HK-2 (cell line): ENCODE measurements around the gene CD8B.

Source experiments
- DNase-seq: peaks from one replicate; pipeline ENCODE4 v3.0.0-alpha.2; 2018; ENCODE audit not compliant: unreplicated experiment

Gene CD8B

GRCh38 chr2:86774862-86775261 is 86.8 kb downstream of the CD8B start:
- no peak for DNase-seq

GRCh38 chr2:86772611-86773010 is 89.1 kb downstream of the CD8B start:
- DNase-seq: no peak

- DNase-seq: no peak
These were observed 90.8 kb downstream of the CD8B start for GRCh38 chr2:86770816-86771301.

GRCh38 chr2:86769838-86770237 is 91.8 kb downstream of the CD8B start:
- DNase-seq: no peak

GRCh38 chr2:86768189-86768949 is 93.3 kb downstream of the CD8B start:
- DNase-seq: no peak
